Bone marrow (tissue), 2 donors: ENCODE data around the gene HSPA1B.
"Not testable (repeated sequence)": the region's sequence is repeated elsewhere in the genome, so short reads cannot be mapped to it uniquely, and the experiment has no call there.

Source experiments
- DNase-seq, 2 donors: peaks; one replicate each; lab custom pipeline; 2025; lab: John Stamatoyannopoulos, UW

HSPA1B gene

DNA sequence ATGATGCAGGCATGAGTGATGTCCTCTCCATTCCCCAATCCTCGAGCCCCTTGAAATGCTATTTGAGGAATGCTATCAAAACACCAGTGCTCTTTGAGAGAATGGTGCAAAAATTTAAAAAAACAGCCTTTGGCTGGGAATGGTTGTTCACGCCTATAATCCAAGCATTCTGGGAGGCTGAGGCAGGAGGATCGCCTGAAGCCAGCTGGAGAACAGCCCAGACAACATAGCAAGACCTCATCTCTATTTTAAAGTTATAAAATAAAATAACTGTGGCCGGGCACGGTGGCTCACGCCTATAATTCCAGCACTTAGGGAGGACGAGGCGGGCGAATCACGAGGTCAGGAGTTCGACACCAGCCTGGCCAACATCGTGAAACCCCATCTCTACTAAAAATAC lies 27.8 kb upstream of the HSPA1B start:
- no peak for DNase-seq

DNA sequence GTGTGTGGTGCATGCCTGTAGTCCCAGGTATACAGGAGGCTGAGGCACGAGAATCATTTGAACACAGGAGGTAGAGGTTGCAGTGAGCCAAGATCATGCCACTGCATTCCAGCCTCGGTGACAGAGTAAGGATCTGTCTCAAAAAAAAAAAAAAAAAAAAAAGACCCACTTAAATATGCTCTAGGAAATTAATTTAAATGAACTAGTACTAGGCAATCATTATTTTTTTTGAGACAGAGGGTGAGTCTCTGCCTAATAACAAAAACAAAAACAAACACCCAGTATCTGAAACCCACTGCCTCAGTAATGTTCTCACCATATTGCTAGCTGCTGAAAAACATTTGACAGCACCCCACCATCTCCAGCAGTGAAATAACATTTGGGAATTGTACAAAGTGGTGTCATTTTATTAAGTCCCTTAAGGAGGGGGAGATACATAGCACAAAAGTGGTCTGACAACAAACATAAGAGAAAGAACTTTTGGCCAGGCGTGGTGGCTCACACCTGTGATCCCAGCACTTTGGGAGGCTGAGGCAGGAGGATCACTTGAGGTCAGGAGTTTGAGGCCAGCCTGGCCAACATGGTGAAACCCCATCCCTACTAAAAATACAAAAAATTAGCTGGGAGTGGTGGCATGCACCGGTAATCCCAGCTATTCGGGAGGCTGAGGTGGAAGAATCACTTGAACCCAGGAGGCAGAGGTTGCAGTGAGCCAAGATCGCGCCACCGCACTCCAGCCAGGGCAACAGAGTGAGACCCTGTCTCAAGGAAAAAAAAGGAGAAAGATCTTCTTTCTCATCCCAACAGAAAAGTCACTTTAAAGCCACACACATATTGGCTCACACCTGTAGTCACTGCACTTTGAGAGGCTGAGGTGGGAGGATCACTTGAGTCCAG lies 26.3 kb upstream of the HSPA1B start:
- not testable (repeated sequence) for DNase-seq

DNA sequence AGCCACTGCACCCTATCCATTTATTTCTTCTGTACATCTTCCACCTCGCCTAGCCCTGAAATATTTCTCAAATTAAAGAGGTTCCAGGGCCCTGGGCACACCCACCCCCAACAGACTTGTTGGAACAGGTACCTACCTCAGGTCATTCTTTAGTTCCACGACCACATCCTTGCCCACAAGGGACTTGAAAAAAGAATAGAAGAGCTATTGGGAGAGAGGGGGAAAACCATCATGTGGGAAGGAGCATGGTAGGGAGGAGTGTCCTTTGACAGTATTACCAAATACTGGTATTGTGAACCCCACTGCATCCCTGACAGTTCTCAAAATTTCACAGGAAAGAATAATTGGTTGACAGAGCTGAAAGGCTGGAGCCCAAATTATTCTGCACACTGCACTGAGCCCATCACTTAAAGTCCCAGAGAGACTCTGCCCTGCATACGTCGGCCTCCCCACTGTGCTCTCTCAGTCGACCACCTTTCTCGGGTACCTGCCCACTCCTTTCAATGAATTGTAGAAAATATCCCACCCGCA lies 21.5 kb upstream of the HSPA1B start:
- DNase-seq = no peak

DNA sequence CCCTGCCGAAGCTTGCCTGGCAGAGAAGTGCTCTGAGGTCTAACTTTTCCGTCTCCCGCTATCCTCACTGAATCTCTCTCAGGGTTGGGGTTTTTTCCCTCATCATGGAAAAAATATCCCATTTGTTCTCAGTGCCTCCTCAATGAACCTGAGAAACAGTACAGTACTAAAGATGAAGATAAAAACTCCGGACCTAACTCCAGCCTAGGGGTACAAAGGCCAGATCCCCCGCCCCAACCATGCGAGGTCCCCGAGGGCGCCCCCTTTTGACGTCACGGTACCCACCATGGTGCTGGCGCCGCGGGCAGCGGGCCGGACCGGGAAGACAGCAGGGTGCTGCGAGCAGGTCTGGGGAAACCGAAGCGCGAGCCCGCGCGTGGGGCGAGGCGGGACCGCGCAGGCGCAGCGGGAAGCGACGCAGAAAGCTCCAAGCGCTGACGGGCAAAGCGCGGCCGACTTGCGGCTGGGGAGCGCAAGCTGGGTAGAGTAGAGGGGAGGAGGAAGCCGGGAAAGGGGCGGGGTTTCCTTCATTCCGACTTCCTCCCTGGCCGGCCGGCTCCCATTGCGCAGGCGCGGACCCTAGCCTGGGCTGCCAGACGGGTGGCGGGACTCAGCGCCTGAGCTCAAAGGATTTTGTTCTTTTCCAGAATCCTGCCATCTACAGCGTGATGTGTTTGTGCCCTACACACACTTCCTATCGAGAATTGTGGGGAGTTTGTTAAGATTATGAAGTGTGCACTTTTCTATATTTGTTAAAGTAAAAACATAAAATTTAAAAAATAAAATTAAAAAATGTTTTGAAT lies 20.9 kb upstream of the HSPA1B start, which contains the start of gene LSM2:
Gene LSM2, minus strand, starts transcription at position 497 of the 803 bp plus-strand sequence. Its CDS starts 209 bp downstream, at position 288.
- peak; percentile 78 to 92 for DNase-seq

DNA sequence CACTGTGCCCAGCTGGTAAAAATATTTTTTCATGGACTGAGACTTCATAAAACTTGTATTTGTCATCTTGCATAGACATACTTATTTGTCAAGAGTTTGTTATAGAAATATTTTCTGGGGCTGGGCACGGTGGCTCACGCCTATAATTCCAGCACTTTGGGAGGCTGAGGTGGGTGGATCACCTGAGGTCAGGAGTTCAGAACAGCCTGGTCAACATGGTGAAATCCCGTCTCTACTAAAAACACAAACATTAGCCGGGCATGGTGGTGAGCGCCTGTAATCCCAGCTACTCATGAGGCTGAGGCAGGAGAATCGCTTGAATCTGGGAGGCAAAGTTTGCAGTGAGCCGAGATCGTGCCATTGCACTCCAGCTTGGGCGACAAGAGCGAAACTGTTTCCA lies 18.9 kb upstream of the HSPA1B start:
- DNase-seq = not testable (repeated sequence)

DNA sequence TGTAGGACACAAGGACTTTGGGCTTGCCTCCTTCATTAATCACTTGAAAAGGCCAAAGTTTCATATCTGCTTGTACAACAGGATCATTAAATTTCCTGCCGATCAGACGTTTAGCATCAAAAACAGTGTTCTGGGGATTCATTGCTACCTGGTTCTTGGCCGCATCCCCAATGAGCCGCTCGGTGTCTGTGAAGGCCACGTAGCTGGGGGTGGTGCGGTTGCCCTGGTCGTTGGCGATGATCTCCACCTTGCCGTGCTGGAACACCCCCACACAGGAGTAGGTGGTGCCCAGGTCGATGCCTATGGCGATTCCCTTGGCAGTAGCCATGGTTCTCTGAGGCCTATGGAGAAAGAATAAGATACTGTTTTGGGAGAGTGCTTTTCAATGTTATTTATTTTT lies 15.9 kb upstream of the HSPA1B start:
- no peak for DNase-seq

DNA sequence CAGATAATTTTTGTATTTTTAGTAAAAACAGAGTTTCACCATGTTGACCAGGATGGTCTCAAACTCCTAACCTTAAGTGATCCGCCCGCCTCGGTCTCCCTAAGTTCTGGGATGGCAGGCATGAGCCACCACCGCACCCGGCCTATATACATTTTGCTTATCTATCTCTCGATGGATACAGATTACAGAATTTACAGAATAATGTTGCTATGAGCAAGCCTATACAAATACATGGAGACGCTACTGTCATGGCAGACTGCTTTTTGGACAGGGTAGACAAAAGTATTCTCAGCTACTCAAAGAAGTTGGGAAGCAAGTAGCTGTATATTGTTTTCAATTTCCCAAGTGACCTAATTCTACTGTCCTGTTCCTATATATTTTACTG lies 14.1 kb upstream of the HSPA1B start:
- no peak for DNase-seq

DNA sequence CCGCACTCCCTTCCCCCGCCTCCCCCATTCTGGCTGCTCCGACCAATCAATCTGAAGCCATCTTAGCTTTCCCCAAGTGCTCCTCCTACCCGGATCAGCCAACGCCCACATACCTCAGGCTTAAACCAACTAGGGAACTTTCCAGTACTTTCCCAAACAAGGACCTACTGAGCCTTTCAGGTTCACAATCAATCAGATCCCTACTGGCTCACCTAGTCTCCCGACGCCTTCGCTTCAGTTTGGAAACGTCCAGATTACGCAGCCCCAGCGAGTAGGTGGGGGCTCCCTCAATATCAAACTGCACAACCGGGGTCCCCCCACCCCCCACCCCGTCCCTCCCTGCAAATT lies 12.9 kb upstream of the HSPA1B start:
- DNase-seq = peak; percentile 74 to 80

DNA sequence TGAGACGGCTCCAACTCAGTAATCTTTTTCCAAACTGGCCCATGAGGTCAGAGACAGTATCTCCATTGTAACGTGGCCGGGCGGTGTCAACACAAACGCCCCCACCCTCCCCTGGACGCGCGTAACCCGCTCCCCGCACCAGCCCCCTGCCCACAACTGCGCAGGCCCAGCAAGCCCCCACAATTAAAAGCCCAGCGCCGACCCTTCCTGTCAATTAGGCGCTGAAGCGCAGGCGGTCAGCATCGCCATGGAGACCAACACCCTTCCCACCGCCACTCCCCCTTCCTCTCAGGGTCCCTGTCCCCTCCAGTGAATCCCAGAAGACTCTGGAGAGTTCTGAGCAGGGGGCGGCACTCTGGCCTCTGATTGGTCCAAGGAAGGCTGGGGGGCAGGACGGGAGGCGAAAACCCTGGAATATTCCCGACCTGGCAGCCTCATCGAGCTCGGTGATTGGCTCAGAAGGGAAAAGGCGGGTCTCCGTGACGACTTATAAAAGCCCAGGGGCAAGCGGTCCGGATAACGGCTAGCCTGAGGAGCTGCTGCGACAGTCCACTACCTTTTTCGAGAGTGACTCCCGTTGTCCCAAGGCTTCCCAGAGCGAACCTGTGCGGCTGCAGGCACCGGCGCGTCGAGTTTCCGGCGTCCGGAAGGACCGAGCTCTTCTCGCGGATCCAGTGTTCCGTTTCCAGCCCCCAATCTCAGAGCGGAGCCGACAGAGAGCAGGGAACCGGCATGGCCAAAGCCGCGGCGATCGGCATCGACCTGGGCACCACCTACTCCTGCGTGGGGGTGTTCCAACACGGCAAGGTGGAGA lies 12.3 kb upstream of the HSPA1B start, which contains the start of the genes HSPA1A and HSPA1L:
Gene HSPA1A, plus strand, starts transcription at position 519 of the 814 bp plus-strand sequence. Its CDS starts 214 bp downstream, at position 733.
Gene HSPA1L, minus strand, starts transcription at position 259 of the 814 bp plus-strand sequence. CDS start 3,311 bp downstream, outside the sequence.
- peak; percentile 77 to 83 for DNase-seq

DNA sequence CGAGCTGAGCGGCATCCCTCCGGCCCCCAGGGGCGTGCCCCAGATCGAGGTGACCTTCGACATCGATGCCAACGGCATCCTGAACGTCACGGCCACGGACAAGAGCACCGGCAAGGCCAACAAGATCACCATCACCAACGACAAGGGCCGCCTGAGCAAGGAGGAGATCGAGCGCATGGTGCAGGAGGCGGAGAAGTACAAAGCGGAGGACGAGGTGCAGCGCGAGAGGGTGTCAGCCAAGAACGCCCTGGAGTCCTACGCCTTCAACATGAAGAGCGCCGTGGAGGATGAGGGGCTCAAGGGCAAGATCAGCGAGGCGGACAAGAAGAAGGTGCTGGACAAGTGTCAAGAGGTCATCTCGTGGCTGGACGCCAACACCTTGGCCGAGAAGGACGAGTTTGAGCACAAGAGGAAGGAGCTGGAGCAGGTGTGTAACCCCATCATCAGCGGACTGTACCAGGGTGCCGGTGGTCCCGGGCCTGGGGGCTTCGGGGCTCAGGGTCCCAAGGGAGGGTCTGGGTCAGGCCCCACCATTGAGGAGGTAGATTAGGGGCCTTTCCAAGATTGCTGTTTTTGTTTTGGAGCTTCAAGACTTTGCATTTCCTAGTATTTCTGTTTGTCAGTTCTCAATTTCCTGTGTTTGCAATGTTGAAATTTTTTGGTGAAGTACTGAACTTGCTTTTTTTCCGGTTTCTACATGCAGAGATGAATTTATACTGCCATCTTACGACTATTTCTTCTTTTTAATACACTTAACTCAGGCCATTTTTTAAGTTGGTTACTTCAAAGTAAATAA lies 10.2 kb upstream of the HSPA1B start:
- peak in 1 of 2 donors; percentile 7 for DNase-seq

DNA sequence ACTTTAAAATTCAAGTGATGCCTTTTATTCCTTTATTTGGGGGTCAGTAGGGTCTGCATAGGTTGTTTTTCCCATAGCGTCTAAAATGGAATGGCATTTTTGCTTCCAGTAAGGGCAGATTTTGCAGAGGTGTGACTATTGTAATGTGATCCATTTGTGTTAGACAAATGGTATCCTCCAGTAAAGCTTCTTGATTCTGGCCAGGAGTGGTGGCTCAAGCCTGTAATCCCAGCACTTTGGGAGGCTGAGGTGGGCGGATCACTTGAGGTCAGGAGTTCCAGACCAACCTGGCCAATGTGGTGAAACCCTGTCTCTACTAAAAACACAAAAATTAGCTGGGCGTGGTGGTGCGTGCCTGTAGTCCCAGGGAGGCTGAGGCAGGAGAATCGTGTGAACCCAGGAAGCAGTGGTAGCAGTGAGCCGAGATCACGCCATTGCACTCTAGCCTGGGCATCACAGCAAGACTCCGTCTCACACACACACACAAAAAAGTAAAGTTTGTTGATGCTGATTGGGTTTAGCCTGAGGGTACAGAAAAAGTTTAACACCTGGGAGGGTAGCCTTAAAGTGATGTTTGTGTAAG lies 9.5 kb upstream of the HSPA1B start:
- DNase-seq = not testable (repeated sequence)

DNA sequence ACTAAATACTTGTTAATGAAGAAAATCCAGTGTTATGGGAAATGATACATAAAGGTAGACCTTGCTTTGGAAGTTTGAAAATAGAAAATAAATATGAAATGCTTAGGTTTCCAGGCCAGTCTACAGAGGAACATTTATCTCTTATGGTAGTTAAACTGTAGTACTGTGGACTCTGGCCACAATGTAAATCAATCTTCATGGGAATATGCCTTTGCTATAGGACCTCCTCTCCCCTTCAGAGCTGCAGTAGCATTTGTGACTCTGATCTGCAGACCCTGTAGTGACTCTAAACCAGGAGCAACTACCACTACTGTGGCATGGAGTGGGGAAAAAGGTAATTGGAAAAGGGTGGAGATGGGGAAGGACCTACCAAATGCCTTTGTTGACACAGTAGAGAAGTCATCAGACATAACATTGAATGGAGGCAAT lies 7.7 kb upstream of the HSPA1B start:
- no peak for DNase-seq

DNA sequence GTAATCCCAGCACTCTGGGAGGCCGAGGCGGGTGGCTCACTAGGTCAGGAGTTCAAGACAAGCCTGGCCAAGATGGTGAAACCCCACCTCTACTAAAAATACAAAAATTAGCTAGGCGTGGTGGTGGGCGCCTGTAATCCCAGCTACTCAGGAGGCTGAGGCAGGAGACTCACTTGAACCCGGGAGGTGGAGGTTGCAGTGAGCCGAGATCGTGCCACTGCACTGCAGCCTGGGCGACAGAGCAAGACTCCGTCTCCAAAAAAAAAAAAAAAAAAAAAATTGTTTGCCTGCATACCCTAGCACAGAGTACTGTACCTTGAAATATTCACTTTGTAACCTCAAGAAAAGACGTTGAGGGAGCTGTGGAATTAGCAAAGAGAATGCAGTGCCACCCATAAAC lies 7.1 kb upstream of the HSPA1B start:
- DNase-seq = not testable (repeated sequence)

DNA sequence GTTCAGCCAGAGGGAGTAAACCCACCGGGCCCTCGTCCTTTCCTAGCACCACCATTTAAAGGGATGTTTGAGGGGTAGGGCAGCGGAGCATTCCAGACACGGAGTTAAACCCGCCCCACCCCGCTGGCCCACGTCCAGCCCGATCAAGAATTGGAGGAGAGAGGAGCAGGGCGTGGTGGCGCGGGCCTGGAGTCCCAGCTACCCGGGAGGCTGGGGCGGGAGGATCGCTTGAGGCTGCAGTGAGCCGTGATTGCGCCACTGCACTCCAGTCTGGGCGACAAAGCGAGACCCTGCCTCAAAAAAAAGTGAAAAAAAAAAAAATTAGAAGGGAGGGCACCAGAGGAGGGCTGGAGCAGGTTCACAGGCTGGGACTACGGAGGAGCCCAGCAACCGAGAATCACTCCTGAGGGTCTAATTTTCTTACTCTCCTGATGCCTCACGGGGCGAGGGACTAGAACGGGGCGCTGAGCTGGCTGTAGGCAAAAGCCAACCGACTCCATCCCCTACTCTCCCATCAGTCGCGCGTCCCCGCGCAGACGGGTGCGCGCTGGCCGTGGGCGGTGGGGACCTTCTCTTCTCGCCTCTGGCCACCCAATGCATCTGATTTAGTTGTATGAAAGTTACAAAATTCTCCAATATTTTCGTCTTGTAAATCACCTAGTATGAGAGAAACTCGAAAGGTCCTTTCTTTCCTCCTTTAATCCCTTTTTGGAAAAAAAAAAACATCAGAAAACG lies 6.1 kb upstream of the HSPA1B start:
- DNase-seq = peak in 1 of 2 donors; percentile 57

DNA sequence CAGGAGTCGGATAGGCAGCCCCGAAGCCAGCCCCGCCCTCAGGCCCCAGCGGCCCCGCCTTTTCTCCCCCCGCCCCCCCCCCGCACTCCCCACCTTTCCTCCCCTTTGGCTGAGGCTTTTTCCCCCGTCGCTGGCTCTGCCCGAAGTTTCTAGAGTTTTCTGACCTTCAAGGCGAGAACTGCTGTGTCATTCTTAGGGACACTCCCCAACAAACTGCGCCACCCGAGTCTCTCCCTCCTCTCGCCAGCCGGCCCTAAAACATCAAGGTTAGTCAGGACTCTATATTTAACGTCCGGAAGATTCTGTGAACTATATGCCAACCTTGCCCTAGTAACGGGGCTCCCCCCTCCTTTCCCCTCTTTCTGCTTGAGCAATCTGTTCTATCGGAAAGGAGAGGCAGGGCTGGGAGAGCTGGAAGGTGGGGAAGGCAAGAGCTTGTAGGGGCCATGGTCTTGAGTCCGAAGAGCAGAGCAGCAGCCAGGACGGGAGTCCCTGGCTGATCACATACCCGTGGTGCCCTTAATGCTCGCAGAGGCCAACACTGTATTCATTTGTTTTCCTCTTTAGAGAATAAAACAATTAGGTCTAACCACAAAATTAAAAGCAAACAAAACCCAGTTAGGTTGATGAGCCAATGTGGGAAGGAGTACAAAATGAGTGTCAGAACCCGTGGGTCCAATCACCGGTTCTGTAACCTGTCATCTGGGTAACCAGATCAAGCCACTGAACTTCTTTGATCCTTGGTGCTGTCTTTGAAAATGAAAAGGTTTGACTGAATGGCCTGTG lies 5.3 kb upstream of the HSPA1B start:
- DNase-seq = peak; percentile 63 to 92

DNA sequence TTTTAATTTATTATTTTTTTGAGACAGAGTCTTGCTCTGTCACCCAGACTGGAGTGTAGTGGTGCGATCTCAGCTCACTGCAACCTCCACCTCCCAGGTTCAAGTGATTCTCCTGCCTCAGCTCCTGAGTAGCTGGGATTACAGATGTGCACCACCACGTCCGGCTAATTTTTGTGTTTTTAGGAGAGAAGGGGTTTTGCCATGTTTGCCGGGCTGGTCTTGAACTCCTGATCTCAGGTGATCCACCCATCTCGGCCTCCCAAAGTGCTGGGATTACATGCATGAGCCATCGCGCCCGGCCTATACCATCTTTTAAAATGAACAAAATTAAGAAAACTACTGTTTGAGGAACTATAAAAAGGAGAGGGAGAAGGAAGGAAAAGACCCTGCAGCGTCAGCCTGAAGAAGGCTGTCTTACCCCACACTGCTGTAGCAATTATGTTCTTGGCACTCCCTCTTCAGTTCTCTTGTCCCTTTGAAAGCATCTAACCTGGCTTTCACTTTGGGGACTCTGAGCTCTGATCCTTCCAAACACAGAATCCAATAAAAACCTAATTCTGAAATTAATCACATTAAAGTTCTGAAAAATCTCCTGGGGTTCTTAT lies 3.8 kb upstream of the HSPA1B start:
- DNase-seq = peak in 1 of 2 donors; percentile 5

DNA sequence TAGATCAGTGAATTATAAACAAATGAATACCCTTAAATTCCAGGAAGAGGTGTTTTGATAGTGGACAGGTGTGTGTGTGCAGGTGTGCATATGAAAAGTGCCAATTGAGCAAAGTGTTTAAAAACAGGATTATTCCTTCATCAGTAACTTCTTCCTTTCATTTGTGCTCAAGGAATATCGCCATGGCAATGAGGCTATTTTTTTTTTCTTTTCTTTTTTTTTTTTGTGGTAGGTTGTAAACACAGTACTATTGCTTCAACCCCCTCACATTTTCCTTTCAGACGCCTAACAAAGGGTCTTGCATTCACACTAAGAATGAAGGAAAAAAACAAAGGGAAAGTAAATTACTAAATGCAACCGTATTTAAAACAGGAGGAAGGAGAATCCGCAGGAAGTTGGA lies 2.0 kb upstream of the HSPA1B start:
- DNase-seq = no peak

DNA sequence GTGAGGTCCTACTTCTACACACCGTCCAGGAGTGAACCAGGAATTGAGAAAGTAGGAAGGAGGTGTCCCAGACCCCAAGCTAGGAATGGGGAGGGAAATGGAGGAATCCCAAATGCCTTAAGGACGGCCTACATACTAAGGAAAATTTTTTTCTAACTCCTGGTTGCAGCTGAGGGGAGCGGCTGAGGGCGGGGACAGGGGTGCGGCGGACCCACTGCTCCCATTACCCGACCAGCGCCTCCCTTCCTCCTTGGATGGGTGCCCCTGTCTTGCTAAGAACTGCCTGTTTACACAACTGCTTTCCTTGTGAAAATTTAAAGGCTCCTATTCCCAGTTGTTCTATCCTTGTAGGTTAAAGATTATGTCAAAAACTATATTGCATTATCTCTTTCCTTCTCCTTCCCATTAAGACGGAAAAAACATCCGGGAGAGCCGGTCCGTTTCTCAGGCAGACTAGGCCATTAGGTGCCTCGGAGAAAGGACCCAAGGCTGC lies 699 bp upstream of the HSPA1B start:
- no peak for DNase-seq
